ENCODE results near the gene UNCX.

UNCX gene

GRCh38 chr7:1238931-1239802 is 6.5 kb downstream of the UNCX start:
- Histone ChIP-seq H3K4me1 (ENCODE audit: control insufficient read depth in 2 of 2, insufficient read depth in 2 of 2, low read length in 2 of 2) (no peaks in the 10 kb centered on the region), H3K9ac (ENCODE audit: low read depth in 1 of 2, low read length in 2 of 2) (no peak overlapping the region), H3K9me3 (ENCODE audit: control insufficient read depth in 2 of 2, low read length in 2 of 2) (no peaks in the 10 kb centered on the region), H3K36me3 (ENCODE audit: control insufficient read depth in 2 of 2, insufficient read depth in 2 of 2, low read length in 2 of 2) (no peaks in the 10 kb centered on the region), H3K4me3 (ENCODE audit: low read length in 2 of 2) (no peak overlapping the region), H3K27ac (ENCODE audit: low read depth in 2 of 2, low read length in 2 of 2) (no peak overlapping the region), H3K27me3 (ENCODE audit: control insufficient read depth in 2 of 2, insufficient read depth in 2 of 2, low read length in 2 of 2) (peaks cover 50 to 52% of the 10 kb centered on the region in 2 donors)

GRCh38 chr7:1239803-1240516 is 7.3 kb downstream of the UNCX start:
- no peaks in the 10 kb centered on the region for H3K4me1 ChIP-seq (ENCODE audit: control insufficient read depth in 2 of 2, insufficient read depth in 2 of 2, low read length in 2 of 2)
- H3K36me3 ChIP-seq (ENCODE audit: control insufficient read depth in 2 of 2, insufficient read depth in 2 of 2, low read length in 2 of 2), result no peaks in the 10 kb centered on the region
- H3K9me3 ChIP-seq (ENCODE audit: control insufficient read depth in 2 of 2, low read length in 2 of 2), result no peaks in the 10 kb centered on the region
- H3K27me3 ChIP-seq (ENCODE audit: control insufficient read depth in 2 of 2, insufficient read depth in 2 of 2, low read length in 2 of 2), result peaks cover 50 to 52% of the 10 kb centered on the region in 2 donors
- H3K4me3 ChIP-seq (ENCODE audit: low read length in 2 of 2), result no peak overlapping the region
- H3K9ac ChIP-seq (ENCODE audit: low read depth in 1 of 2, low read length in 2 of 2), result no peak overlapping the region
- H3K27ac ChIP-seq (ENCODE audit: low read depth in 2 of 2, low read length in 2 of 2), result no peak overlapping the region

- Histone ChIP-seq H3K9ac (ENCODE audit: low read depth in 1 of 2, low read length in 2 of 2) (no peak overlapping the region), H3K36me3 (ENCODE audit: control insufficient read depth in 2 of 2, insufficient read depth in 2 of 2, low read length in 2 of 2) (no peaks in the 10 kb centered on the region), H3K27ac (ENCODE audit: low read depth in 2 of 2, low read length in 2 of 2) (no peak overlapping the region), H3K4me3 (ENCODE audit: low read length in 2 of 2) (no peak overlapping the region), H3K27me3 (ENCODE audit: control insufficient read depth in 2 of 2, insufficient read depth in 2 of 2, low read length in 2 of 2) (peaks cover 51 to 55% of the 10 kb centered on the region in 2 donors), H3K4me1 (ENCODE audit: control insufficient read depth in 2 of 2, insufficient read depth in 2 of 2, low read length in 2 of 2) (no peaks in the 10 kb centered on the region), H3K9me3 (ENCODE audit: control insufficient read depth in 2 of 2, low read length in 2 of 2) (no peaks in the 10 kb centered on the region)
Measured at GRCh38 chr7:1240517-1241257, 8.0 kb downstream of the UNCX start.

- Histone ChIP-seq H3K27me3 (ENCODE audit: control insufficient read depth in 2 of 2, insufficient read depth in 2 of 2, low read length in 2 of 2) (peaks cover 53 to 58% of the 10 kb centered on the region in 2 donors), H3K27ac (ENCODE audit: low read depth in 2 of 2, low read length in 2 of 2) (no peak overlapping the region), H3K9me3 (ENCODE audit: control insufficient read depth in 2 of 2, low read length in 2 of 2) (no peaks in the 10 kb centered on the region), H3K9ac (ENCODE audit: low read depth in 1 of 2, low read length in 2 of 2) (no peak overlapping the region), H3K4me3 (ENCODE audit: low read length in 2 of 2) (no peak overlapping the region), H3K4me1 (ENCODE audit: control insufficient read depth in 2 of 2, insufficient read depth in 2 of 2, low read length in 2 of 2) (no peaks in the 10 kb centered on the region), H3K36me3 (ENCODE audit: control insufficient read depth in 2 of 2, insufficient read depth in 2 of 2, low read length in 2 of 2) (no peaks in the 10 kb centered on the region)
Measured at GRCh38 chr7:1241258-1241602, 8.6 kb downstream of the UNCX start.

- no peak overlapping the region for H3K9ac ChIP-seq (ENCODE audit: low read depth in 1 of 2, low read length in 2 of 2)
- H3K36me3 ChIP-seq (ENCODE audit: control insufficient read depth in 2 of 2, insufficient read depth in 2 of 2, low read length in 2 of 2), result no peaks in the 10 kb centered on the region
- peaks cover 58% of the 10 kb centered on the region in 2 donors for H3K27me3 ChIP-seq (ENCODE audit: control insufficient read depth in 2 of 2, insufficient read depth in 2 of 2, low read length in 2 of 2)
- H3K9me3 ChIP-seq (ENCODE audit: control insufficient read depth in 2 of 2, low read length in 2 of 2), result no peaks in the 10 kb centered on the region
- no peak overlapping the region for H3K4me3 ChIP-seq (ENCODE audit: low read length in 2 of 2)
- H3K4me1 ChIP-seq (ENCODE audit: control insufficient read depth in 2 of 2, insufficient read depth in 2 of 2, low read length in 2 of 2), result no peaks in the 10 kb centered on the region
- H3K27ac ChIP-seq (ENCODE audit: low read depth in 2 of 2, low read length in 2 of 2), result no peak overlapping the region
Measured at GRCh38 chr7:1241603-1242255, 9.1 kb downstream of the UNCX start.

GRCh38 chr7:1242256-1242605 is 9.6 kb downstream of the UNCX start:
- Histone ChIP-seq H3K4me1 (ENCODE audit: control insufficient read depth in 2 of 2, insufficient read depth in 2 of 2, low read length in 2 of 2) (no peaks in the 10 kb centered on the region), H3K4me3 (ENCODE audit: low read length in 2 of 2) (no peak overlapping the region), H3K27ac (ENCODE audit: low read depth in 2 of 2, low read length in 2 of 2) (no peak overlapping the region), H3K9me3 (ENCODE audit: control insufficient read depth in 2 of 2, low read length in 2 of 2) (no peaks in the 10 kb centered on the region), H3K27me3 (ENCODE audit: control insufficient read depth in 2 of 2, insufficient read depth in 2 of 2, low read length in 2 of 2) (peaks cover 53 to 59% of the 10 kb centered on the region in 2 donors), H3K36me3 (ENCODE audit: control insufficient read depth in 2 of 2, insufficient read depth in 2 of 2, low read length in 2 of 2) (no peaks in the 10 kb centered on the region), H3K9ac (ENCODE audit: low read depth in 1 of 2, low read length in 2 of 2) (no peak overlapping the region)

- no peaks in the 10 kb centered on the region for H3K36me3 ChIP-seq (ENCODE audit: control insufficient read depth in 2 of 2, insufficient read depth in 2 of 2, low read length in 2 of 2)
- H3K27me3 ChIP-seq (ENCODE audit: control insufficient read depth in 2 of 2, insufficient read depth in 2 of 2, low read length in 2 of 2), result peaks cover 52 to 59% of the 10 kb centered on the region in 2 donors
- no peaks in the 10 kb centered on the region for H3K4me1 ChIP-seq (ENCODE audit: control insufficient read depth in 2 of 2, insufficient read depth in 2 of 2, low read length in 2 of 2)
- no peak overlapping the region for H3K9ac ChIP-seq (ENCODE audit: low read depth in 1 of 2, low read length in 2 of 2)
- no peaks in the 10 kb centered on the region for H3K9me3 ChIP-seq (ENCODE audit: control insufficient read depth in 2 of 2, low read length in 2 of 2)
- no peak overlapping the region for H3K27ac ChIP-seq (ENCODE audit: low read depth in 2 of 2, low read length in 2 of 2)
- H3K4me3 ChIP-seq (ENCODE audit: low read length in 2 of 2), result no peak overlapping the region
Measured at GRCh38 chr7:1242606-1243289, 10.1 kb downstream of the UNCX start.

GRCh38 chr7:1243290-1243963 is 10.8 kb downstream of the UNCX start:
- no peak overlapping the region for H3K27ac ChIP-seq (ENCODE audit: low read depth in 2 of 2, low read length in 2 of 2)
- no peaks in the 10 kb centered on the region for H3K9me3 ChIP-seq (ENCODE audit: control insufficient read depth in 2 of 2, low read length in 2 of 2)
- no peaks in the 10 kb centered on the region for H3K36me3 ChIP-seq (ENCODE audit: control insufficient read depth in 2 of 2, insufficient read depth in 2 of 2, low read length in 2 of 2)
- no peak overlapping the region for H3K9ac ChIP-seq (ENCODE audit: low read depth in 1 of 2, low read length in 2 of 2)
- H3K27me3 ChIP-seq (ENCODE audit: control insufficient read depth in 2 of 2, insufficient read depth in 2 of 2, low read length in 2 of 2), result peaks cover 57 to 64% of the 10 kb centered on the region in 2 donors
- H3K4me1 ChIP-seq (ENCODE audit: control insufficient read depth in 2 of 2, insufficient read depth in 2 of 2, low read length in 2 of 2), result no peaks in the 10 kb centered on the region
- no peak overlapping the region for H3K4me3 ChIP-seq (ENCODE audit: low read length in 2 of 2)

- Histone ChIP-seq H3K9me3 (ENCODE audit: control insufficient read depth in 2 of 2, low read length in 2 of 2) (no peaks in the 10 kb centered on the region), H3K4me3 (ENCODE audit: low read length in 2 of 2) (no peak overlapping the region), H3K27ac (ENCODE audit: low read depth in 2 of 2, low read length in 2 of 2) (no peak overlapping the region), H3K27me3 (ENCODE audit: control insufficient read depth in 2 of 2, insufficient read depth in 2 of 2, low read length in 2 of 2) (peaks cover 57 to 67% of the 10 kb centered on the region in 2 donors), H3K9ac (ENCODE audit: low read depth in 1 of 2, low read length in 2 of 2) (no peak overlapping the region), H3K4me1 (ENCODE audit: control insufficient read depth in 2 of 2, insufficient read depth in 2 of 2, low read length in 2 of 2) (no peaks in the 10 kb centered on the region), H3K36me3 (ENCODE audit: control insufficient read depth in 2 of 2, insufficient read depth in 2 of 2, low read length in 2 of 2) (no peaks in the 10 kb centered on the region)
Measured at GRCh38 chr7:1243964-1244416, 11.3 kb downstream of the UNCX start.

Measured in mucosa of rectum (tissue), 2 donors.